Activated T-cell treated with anti-CD3 and anti-CD28 coated beads, Interleukin-2, amount 50 U/mL, for 1 hour (primary cell): Measurements from ENCODE around the gene GSTT2.
A peak's percentile ranks its signal among the peaks of the same experiment; 100 is the strongest.
"Not testable (repeated sequence)": the region's sequence is repeated elsewhere in the genome, so short reads cannot be mapped to it uniquely, and the experiment has no call there.

ENCODE experiments used
- DNase-seq: peaks from one replicate; pipeline ENCODE4 v3.0.0-alpha.2; 2020

The GSTT2 gene

GRCh38 chr22:23979557-23980240 is at the start of gene GSTT2:
GSTT2 (plus strand) TSS chr22:23980134.
- DNase-seq = not testable (repeated sequence)

- no peak for DNase-seq
Measured at GRCh38 chr22:23938328-23939016, 41.5 kb upstream of the GSTT2 start.

GRCh38 chr22:23939017-23939357 is 40.9 kb upstream of the GSTT2 start:
- DNase-seq = no peak

GRCh38 chr22:23940166-23940565 is 39.8 kb upstream of the GSTT2 start:
- DNase-seq = not testable (repeated sequence)

GRCh38 chr22:23947391-23947790 is 32.5 kb upstream of the GSTT2 start:
- DNase-seq = not testable (repeated sequence)

- not testable (repeated sequence) for DNase-seq
Measured at GRCh38 chr22:23949764-23950163, 30.2 kb upstream of the GSTT2 start.

- DNase-seq = not testable (repeated sequence)
Measured at GRCh38 chr22:23951383-23951782, 28.6 kb upstream of the GSTT2 start.

GRCh38 chr22:23952794-23953405 is 27.0 kb upstream of the GSTT2 start:
- not testable (repeated sequence) for DNase-seq

GRCh38 chr22:23953485-23953884 is 26.4 kb upstream of the GSTT2 start:
- not testable (repeated sequence) for DNase-seq

- not testable (repeated sequence) for DNase-seq
Measured at GRCh38 chr22:23954193-23954990, 25.5 kb upstream of the GSTT2 start.

- DNase-seq = not testable (repeated sequence)
Measured at GRCh38 chr22:23954991-23955305, 25.0 kb upstream of the GSTT2 start.

- DNase-seq = not testable (repeated sequence)
Measured at GRCh38 chr22:23955886-23956285, 24.0 kb upstream of the GSTT2 start.

GRCh38 chr22:23956301-23956900 is 23.5 kb upstream of the GSTT2 start:
- DNase-seq = peak; percentile 68

- not testable (repeated sequence) for DNase-seq
Measured at GRCh38 chr22:23961084-23961771, 18.7 kb upstream of the GSTT2 start, which contains the start of gene GSTT2B. GSTT2B (minus strand) TSS chr22:23961195; CDS start chr22:23961131, 64 bp downstream.

- not testable (repeated sequence) for DNase-seq
Measured at GRCh38 chr22:23966094-23966493, 13.8 kb upstream of the GSTT2 start.

- DNase-seq = not testable (repeated sequence)
Measured at GRCh38 chr22:23966568-23966967, 13.4 kb upstream of the GSTT2 start, which contains the start of gene DDTL. DDTL (plus strand) TSS chr22:23966888; CDS start chr22:23966915, 27 bp downstream.

GRCh38 chr22:23969071-23969470 is 10.9 kb upstream of the GSTT2 start:
- DNase-seq = no peak

GRCh38 chr22:23970201-23970641 is 9.7 kb upstream of the GSTT2 start:
- DNase-seq = no peak

GRCh38 chr22:23970816-23971486 is 9.0 kb upstream of the GSTT2 start:
- no peak for DNase-seq

- DNase-seq = not testable (repeated sequence)
Measured at GRCh38 chr22:23971927-23972326, 8.0 kb upstream of the GSTT2 start.

- not testable (repeated sequence) for DNase-seq
Measured at GRCh38 chr22:23974345-23974744, 5.6 kb upstream of the GSTT2 start, which contains the start of gene DDT. DDT (minus strand) TSS chr22:23974441; CDS start chr22:23974414, 27 bp downstream.
